GM19238 (cell line): ENCODE results near the gene KRT6A.

Source experiments
- DNase-seq: peaks from one replicate; pipeline ENCODE4 v3.0.0; 2011; ENCODE audit warnings: low spot score; ENCODE audit not compliant: insufficient read length

Gene KRT6A

DNA sequence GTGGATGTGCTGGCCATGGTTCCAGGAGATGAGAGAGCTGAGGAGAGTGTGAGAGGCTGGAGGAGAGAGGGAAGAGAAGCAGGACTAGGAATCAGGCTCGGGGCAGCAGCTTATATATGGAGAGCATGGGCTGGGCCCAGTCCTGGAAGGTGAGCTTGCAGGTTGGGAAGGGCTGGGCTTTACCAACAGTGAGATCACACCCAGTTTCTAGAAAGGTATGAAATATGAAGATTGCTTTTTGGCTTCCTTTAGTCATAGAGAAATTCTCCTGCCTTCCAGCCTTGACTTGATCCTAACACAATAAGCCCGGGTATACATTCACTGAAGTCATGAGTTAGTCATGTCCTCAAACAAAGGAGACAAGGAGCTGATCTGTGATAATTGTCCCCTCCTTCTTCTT is at the start of gene KRT6A:
Gene KRT6A (minus strand): TSS at position 86 of the 400 bp plus-strand sequence. CDS start 69 bp downstream, at position 17.
- no peak for DNase-seq

DNA sequence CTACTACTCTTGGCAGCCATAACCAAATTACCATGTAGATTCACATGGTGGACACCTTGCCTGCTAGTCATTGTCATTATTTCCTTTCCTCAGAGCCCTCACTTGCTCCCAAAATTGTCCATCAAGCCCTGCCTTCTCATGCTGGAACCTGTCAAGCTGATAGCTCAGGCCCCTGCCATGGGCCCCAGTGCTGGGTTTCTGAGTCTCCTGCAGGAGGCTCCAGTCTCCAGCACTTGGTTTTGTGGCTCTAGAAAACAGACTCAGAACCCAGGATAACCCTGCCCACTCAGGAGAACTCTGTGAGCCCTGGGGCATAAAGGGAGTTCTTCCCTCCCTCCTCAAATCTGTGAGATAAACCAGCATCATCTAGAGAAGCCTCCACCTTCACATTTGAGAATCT is 49.1 kb upstream of the KRT6A start:
- DNase-seq, result no peak

- no peak for DNase-seq
Observed at GRCh38 chr12:52541709-52542108, 48.7 kb upstream of the KRT6A start.

DNA sequence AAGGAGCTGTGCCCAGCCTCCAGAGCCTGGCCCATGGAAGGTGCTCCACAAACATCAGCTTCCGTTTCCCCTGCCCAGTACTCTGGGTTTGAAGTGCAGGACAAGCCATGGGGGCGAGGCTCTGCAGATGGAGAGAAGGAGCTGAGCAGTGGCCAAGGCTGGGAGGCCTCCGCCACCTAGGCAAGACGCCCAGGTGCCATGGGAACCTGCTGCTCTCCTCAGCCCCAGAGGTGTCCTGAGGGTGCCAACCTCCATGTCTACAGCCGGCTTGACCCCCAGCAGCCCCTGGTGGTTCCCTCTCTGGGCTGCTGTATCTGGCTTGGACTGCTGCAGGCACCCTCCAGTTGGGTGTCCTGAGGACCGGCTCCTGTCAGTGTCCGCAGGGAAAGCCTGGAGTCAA is 47.5 kb upstream of the KRT6A start:
- DNase-seq, result no peak

- no peak for DNase-seq
Observed at GRCh38 chr12:52539821-52540173, 46.7 kb upstream of the KRT6A start.

- DNase-seq, result no peak
Observed at GRCh38 chr12:52539083-52539820, 46.2 kb upstream of the KRT6A start.

DNA sequence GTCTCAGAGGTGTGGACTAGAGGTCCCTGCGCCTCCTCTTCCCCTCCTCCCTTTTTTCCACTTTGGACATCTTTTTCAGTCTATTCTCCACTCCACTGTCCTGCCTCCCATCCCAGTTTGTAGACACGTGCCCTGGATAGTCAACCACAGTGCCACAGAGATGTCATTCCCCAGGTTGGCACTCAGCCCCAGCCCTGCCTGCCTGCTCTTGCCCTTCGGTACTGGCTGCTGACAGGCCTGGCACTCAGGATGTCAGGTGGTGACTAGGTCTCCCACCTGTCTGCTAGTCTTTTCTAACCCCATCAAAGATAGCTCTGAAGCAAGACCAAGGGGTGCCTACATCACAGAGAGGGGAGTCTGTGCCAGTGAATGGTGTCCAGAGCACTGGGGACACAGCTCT is 44.0 kb upstream of the KRT6A start:
- no peak for DNase-seq

DNA sequence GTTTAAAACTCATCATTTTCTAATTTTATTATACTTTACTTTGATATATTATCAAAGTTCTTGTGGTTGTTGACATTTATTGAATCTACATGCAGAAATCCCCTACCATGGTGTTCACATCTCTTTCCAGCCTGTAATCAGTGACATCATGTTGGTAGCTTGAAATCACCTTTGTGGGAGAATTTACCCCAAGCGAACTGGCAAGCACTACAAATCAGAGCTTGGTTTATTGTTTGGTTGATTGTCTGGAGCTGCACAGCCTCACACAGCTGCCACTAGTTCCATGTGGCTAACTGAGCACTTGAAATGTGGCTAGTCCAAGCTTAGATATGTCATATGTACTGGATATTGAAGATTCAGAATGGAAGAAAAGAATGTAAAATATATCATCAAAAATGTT is 42.5 kb upstream of the KRT6A start:
- DNase-seq, result no peak

DNA sequence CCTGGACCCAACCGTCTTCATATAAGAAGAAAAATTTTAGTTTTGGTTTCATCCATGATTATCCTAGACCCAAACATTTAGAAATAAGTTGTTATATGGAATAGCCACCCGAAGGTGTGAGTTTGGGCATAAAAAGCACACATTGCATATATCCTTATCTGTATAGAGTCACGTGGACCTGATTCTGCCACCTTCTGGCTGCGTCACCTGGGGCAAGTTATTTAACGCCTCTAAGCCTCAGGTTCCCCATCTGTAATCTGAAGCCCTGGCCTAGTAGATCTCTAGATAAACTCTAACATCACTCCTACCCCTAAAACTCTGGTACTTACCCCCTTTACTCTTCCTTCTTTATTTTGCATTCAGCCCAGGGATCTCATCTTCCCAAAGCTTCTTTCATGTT is 41.4 kb upstream of the KRT6A start:
- DNase-seq, result no peak

GRCh38 chr12:52533686-52534470 is 40.8 kb upstream of the KRT6A start:
- DNase-seq, result no peak

GRCh38 chr12:52532636-52533035 is 39.6 kb upstream of the KRT6A start:
- DNase-seq, result no peak

DNA sequence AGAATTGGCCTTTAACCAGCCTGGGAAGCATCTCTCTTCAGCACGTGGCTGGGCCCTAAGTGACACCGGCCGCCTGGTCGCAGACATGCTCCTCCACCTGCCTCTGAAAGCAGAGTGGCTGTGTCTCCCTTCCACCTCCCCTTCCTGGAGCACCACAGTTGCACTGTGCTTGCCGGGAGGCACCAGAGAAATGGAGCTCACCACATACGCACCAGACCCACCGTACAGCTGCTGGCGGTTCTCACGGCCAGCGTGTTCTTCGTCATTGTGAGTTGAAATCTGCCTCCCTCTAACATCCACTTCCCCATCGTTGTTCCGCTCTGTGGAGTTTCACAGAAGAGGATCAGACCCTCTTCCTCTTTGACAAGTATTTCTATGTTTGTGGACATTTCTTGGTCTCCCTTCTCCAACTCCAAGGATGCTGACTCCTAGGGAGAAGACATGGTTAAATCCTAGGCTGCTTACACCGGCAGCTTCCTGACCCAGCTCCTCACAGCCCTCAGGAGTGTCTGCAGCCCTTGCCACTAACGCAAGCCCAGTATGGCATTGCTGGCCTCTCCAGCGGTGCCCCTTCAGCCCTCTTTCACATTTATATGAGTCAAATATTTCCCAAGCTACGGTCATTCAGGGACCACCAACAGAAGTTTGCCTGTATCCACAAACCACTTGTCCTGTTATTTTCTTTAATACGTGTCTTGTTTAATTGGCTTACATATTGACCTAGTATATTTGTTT is 38.7 kb upstream of the KRT6A start:
- no peak for DNase-seq

DNA sequence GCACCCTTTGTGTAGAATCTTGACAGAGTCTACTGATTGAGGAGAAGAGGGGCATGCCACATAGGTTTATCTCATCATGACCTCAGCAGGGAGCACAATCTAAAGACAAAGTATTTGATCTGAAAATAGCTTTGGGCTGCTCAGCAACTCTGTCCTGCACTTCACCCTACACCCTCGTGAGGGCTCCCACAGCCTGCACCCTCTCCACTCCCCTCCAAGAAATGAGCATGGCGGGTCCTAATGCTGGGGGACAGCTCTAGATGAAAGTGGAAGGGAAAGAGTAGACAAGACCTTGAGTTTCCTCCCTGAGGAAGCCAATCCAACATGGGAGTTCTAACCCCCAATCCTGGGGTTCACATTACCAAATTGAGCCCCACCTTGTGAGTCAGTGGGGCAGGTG is 37.8 kb upstream of the KRT6A start:
- no peak for DNase-seq

- DNase-seq, result no peak
Observed at GRCh38 chr12:52530366-52530765, 37.3 kb upstream of the KRT6A start.

DNA sequence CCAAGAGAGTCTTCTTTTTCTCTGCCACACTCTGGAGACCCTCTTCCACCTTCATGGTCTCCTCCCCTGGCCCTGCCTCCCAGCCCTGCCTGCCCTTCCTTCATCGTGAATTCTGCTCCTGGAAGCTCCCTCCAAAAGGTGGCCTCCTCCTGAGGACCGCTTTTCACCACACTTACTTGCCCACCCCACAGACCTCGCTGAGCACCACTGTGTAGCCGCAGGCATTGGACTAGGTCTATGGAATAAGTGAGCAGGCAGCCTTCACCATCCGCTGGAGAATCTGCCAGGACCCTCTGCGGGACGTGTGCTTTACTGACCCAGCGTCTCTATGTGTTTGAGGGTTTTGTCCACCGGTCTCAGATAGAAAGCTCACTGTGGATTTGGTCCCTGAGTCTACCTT is 36.8 kb upstream of the KRT6A start:
- DNase-seq, result no peak

DNA sequence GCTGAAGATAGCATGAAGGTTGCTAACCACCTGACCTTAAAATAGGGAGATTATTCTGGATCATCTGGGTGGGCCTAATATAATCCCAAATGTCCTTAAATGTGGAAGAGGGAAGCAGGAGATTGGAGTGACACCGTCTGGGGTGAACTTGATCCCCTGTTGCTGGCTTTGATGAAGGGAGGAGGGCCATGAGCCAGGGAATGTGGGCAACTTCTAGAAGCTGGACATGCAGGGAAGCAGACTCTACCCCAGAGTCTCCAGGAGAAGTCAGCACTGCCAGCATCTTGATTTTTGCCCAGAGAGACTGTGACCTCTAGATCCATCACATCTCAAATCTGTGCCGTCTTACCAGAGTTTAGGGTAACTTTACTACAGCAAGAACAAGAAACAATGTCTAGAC is 36.4 kb upstream of the KRT6A start:
- no peak for DNase-seq

DNA sequence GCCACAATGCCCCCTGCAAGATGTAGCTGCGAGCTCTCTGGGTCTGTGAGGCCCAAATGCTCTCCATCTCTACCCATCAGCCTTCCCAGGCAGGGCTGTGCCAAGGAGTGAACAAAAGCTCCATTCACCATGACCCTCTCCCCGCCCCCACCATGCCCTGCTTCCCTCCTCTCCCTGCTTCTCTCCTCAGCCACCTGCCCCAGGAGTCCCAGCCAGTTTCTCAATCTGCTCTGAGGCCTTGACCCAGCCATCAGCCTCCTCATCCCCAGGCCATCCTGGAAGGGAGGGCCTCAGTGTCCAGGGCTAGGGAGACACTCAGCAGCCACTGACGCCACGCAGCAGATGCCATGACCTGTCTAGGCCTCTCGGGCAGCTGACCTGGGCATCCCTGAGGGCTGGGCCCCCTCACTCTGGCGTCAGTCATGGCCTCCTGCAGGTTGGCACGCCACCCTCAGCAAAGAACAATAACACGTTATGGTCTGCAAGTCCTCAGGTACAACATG is 35.6 kb upstream of the KRT6A start:
- DNase-seq, result no peak

GRCh38 chr12:52527121-52527800 is 34.2 kb upstream of the KRT6A start:
- DNase-seq, result no peak

DNA sequence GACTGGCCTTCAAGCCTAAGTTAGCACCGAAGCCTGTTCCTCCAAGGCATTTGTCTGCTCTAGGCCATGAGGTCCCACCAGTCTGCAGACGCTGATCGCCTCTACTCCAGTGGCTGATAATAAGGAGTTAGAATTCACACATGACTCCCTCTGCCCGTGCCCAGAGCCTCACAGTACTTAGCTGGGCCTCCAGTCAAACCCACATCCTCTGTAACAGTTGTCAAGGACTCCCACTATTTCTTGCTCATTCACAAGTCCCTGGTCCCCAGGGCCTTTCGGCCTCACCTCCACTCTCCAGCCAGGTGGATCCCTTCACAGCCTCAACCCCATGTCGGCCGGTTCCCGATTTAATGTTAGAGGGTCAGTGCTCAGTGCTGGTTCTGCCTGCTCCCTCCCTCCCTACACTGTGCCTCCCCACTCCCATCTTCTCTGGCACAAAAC is 33.5 kb upstream of the KRT6A start:
- DNase-seq, result no peak

DNA sequence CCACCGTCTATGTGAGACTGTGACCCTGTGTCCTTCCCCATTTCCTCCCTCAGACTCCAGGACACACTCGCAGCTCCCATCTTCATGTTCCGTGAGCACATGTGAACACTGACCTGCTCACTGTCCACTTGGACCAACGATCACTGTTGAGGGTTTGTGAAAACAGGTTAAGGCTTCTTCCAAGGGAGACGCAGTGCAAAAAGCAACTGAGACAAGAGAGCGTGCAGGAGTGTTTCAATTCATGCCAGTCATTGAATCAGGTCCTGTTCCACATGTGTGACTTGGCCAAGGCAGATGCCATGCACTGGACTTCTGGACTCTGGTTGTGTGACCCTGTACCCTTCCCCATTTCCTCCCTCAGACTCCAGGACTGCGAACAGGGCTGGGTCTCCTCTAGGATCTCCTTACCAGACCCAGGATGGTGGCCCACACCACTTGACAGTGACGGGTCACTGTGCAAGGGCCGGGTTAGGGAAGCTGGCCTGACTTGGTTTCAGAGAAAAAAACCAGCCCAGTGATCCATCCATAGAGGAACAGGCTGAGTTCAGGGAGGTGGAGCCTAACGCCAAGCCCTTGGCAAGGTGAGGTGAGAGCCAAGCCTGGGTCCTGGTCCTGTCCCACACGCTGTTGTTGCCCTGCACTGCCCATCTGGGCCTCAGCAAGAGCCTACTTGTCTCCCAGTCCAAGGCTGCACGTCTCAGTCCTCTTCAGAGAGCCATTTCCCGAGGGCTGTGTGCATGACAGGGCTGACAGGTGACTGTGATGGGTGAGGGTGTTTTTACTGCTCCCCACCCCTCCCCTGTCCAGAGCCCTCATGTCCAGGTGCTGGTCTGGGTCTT is 32.8 kb upstream of the KRT6A start:
- no peak for DNase-seq
